Measurements from ENCODE around the gene SRRD.

Gene SRRD

DNA sequence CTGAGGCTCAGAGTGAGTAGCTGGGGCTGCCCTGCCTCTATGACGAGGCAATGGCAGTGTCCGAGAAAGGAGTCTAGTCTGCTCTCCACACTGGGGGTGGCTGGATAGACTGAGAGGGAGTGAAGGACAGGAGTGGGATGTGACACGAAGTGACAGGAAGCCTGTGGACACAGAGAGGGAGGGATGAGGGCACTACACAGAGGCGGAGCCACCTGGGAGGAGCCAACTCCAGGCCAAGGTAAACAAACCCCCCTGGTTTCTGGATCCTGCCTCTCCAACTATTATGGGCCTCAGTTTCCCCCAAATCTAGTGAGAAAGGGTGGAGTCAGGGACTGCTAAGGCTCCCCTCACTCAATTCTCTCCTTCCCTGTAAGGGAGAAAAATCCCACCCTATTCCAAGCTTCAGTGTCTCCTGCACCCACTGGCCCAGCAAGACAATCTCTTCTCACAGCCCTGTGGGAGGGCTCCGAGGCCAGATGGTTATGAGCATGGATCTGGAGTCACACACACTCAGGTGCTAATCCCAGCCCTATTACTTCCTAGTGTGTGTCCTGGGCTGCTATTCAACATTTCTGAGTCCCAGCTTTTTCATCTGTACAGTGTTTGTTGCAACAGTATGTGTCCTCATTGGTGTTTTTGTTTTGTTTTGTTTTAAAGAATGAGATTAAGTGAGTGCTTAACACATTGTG, 29.7 kb upstream of the SRRD start:
- no peak for DNase-seq (ENCODE audit: low read depth)

DNA sequence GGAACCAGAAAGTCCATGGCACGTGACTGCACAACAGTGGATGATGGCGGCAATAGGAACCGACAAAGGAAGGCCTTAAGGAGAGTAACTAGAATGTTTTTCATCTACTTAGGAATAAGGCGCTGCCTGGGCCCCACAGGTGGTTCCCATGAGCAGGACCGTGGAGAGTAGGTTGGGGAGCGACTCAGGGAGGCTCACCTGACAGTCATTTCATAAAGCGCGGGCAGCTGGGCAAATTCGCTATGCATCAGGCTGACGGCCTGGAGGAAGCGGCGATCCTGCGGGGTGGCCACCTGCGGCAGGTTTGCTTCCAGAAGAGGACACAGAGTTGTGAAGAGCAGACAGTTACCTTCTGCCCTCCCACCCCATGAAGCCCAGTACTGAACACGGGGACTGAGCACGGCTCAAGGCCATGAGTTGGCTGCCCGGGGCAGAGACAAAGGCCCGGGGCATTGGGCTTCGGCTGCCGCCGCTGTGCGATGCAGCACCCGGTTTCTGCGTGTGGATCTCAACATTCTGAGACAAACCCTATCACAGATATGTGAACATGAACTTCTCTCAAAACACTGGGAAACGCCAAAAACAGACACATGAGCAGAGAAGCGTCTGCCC, 25.9 kb upstream of the SRRD start:
- no peak for DNase-seq (ENCODE audit: low read depth)

DNA sequence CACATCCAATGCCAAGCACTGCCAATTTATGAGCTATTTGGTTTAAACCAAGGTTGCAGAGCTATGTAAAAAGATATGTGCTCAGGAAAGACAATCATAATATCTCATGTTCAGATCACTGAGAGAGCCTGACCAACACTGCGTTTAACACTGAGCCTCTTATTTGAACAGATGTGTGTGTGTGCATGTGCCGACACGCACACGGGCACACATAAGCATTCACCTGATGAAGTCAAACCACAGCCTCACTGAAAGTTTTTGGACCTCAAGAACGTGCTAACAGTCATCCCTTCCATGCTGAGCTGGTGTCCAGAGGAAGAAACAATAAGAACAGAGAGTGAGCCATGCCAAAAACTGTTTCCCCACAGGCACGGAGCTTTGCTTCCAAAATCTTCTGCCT, 23.5 kb upstream of the SRRD start:
- no peak for DNase-seq (ENCODE audit: low read depth)

DNA sequence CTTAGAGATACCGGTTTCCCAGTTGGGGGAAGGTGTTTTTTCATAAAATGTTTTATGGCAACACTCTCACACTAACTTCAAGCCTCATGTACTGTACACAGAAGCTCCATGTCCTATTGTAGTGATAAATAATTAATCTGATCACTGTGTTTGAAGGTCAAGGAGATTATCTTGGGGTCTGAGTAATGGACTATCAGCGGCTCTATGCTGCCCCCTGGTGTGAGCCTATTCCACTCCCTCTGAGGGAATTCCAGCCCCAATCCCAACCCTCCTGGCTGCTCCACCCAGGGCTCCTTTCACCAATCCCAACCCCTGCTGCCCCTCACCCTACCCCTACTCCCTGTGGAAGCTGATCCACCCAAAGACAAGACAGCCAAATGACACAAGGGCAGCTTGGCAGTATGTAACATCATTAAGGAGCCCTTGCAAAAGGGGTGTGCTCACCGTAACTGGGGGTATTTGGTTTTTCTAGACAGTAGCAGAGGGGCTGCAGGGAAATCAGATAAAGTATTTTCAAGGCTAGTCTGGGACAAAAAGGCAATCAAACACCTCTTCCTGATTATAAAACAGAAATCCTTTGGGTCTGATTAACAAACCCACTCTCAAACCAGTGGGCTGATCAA, 22.4 kb upstream of the SRRD start:
- peak; percentile 65 for DNase-seq (ENCODE audit: low read depth)

DNA sequence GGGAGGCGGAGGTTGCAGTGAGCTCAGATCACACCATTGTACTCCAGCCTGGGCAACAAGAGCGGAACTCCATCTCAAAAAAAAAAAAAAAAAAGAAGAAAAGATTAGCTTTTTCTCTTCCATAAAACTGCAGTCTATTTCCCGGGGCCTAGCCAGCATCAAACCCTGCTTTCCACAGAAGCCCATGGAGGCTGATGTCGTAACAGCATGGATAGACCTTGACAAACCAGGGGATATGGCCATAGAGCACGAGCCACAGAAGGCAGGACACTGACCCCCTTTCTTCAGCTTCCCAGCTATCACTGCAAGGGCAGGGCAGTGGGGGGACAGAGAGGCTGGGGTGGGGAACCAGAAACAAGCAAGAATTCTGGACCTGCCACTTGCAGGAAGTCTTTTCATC, 21.6 kb upstream of the SRRD start:
- no peak for DNase-seq (ENCODE audit: low read depth)

DNA sequence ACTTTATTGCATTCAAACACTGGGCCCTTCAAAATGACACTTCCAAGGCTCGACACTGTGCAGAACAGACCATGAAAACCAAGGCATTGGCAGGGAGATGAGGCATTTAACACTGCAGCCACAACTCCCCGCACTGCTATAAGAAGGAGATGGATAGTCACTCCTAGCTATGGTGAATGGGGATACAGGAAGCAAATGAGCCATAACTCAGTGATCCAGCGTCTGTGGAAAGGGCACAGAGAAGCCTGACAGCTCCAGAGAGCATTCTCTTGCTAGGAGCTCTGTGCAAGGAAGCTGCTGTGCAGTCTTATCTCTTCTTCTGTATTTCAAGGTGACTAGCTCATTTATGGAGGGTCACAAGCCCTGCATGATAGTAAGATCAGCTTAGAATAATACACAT, 21.0 kb upstream of the SRRD start:
- no peak for DNase-seq (ENCODE audit: low read depth)

DNA sequence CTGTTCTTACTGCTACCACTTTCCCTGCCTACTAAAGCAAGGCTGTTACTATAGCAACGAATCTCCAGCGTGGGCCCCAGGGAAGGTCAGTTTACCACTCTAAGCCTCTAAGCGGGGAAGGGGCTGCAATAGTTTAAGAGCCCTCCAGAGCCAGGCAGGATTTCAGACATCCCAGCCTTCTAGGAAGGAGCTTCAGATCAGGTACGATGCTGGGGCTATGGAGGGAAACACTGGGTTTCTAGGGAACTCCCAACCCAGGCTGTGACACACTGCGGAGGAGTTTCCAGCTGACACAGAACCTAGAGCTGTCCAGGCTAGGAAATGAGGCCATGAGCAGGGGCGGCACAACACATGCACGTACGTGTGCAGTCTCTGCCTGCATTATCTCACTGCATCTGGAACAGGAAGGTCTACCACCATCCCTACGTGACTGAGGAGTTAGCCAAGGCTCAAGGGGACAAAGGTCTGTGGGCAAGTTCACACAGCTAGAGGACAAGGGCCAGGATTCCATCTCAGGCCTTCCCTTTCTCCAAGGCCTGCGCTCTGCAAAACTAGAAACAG, 20.5 kb upstream of the SRRD start:
- no peak for DNase-seq (ENCODE audit: low read depth)

DNA sequence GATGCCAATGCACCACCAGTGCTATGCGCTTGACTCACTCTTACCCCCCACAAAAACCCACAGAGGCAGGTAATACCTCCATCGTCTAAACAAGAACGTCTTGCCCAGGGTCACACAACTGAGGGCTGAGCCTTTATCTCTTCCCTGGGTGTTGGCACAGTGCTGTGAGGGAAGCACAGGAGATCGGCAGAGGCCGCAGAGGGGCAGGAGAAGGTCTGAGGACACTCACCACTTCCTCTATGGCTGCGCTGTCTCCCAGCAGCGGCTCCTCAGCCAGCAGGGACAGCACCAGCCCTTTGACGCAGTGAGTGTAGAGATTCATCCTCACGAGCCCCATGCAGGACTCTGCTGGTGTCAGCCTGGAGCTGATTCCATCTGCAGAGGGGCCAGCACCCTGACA, 20.0 kb upstream of the SRRD start:
- DNase-seq (ENCODE audit: low read depth) = no peak

DNA sequence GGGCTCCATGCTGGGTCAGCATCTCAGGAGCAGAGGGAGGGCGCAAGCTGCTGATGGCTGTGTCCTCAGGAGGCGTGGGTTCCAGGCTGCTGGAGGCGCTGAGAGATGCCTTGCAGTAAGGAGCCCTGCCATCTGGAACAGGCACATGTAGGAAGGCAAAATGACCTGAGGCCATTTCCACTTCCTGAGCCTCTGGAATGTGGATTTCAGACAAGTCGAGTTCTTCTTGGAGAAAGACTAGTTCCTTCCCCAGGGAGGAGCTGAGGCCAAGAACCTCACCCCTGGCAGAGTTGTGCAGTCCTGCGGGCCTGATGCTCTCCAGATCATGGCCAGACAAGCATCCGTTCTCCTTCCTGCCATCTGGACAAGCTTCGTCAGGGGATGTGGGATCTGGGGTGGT, 19.4 kb upstream of the SRRD start:
- DNase-seq (ENCODE audit: low read depth) = peak; percentile 85

DNA sequence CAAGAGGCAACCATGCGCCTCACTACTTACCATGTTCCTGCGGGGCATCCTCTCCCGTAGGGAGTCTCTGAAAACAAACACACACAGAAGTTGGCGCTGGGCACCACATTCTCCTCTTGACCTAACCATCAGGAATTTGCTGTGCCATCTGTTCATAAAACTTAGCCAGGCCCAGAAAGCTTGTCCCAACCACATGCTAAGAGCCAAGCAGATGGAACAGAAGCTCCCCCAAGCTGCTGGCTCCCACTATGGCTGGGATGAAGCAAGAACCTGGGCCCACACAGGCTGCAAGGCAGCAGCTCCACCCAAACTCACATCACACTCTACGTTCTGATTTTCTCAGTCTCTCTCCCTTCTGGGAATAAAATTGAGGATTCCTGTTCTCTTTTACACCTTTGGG, 17.5 kb upstream of the SRRD start:
- DNase-seq (ENCODE audit: low read depth) = peak; percentile 11

DNA sequence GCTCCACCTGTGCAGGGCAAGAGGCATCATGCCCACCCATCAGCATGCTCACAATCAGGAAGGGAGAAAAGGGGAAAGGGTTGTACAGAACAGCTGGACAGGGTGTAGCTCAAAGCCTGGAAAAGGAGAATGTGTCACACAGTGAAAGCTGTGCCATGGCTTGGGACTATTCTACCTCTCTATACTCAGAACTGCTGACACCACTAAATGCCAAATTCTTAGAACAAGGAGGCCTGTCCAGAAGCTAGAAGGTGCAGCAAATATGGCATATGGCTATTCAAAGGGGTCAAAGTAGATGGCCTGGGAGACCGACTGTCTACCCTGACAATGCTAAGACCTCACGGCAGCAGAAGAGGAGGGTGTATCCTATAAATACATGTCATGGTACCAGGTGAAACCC, 12.9 kb upstream of the SRRD start:
- DNase-seq (ENCODE audit: low read depth) = no peak

DNA sequence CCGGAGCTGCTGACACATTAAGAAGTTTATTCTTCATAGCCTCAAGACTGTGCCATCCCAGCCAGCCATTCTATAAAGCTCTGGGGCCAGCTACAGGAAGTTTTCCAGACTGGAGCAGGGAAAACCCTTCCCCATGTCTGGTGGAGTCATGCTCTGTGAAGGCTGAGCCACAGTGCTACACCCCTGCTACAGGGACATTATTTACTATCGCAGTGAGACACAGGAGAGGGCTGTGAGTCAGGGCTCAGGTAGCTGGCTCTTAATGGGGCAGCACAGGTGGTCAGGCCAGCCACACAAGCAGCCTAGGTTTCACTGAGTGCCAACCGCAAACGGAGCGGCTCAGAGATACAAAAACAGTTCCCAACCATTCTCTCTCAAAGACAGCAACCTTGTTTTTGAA, 12.2 kb upstream of the SRRD start:
- peak; percentile 90 for DNase-seq (ENCODE audit: low read depth)

DNA sequence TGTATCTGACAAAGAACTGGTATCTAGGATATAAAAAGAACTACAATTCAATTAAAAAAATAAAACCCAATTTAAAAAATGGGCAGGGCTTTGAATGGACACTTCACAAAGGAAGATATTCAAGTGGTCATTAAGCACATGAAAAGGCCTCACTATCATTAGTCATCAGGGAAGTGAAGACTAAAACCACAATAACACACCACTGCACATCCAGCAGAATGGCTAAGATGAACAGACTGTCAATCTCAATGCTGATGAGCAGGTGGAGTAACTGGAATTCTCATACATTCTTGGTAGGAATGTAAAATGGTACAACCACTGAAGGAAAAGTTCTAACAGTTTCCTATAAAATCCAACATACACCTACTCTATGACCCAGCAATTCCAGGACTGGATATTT, 9.0 kb upstream of the SRRD start:
- peak; percentile 29 for DNase-seq (ENCODE audit: low read depth)

DNA sequence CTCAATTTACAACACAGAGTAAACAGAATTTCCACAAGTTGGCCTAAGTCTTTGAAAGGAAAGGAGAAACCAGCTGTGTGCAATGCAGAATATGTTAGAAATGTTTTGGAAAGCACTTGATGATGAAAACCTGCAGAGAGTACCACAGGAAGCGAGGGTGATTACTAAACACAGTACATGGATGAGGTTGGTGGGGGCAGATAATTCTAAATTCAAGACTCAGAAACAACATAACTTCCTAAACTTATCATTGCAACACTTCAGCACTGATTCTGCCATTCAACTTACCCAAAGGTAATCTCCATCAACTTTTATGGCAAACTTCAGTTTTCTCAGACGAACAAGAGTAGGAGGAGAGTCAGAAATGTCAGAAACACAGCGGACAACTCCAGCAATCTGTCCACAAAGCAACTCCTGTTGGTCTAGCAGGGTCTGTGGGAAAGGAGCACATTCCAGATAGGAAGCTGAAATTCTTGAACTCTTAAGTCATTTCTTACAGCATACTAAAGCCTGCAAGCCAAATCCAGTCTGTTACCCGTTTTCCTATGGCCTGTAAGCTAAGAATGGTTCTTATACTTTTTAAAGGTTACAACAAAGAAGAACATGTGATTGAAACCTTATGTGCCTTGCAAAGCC, 6.9 kb upstream of the SRRD start:
- peak; percentile 71 for DNase-seq (ENCODE audit: low read depth)

DNA sequence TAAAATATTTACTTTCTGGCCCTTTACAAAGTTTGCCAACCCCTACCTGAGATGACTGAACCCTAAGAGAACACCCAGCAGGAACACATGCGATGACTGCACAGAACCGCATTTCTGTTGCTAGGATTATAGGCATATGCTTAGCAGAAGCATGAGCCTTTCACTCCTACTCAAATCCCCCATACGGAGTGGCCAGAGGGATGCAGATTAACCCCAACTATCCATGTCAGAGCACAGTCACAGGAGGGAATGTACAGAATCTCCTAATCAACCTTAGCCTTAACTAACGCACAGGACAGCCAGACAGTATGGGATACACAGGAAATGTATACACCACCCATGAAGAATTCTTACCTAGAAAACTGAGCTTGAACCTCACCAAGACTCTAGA, 6.3 kb upstream of the SRRD start:
- no peak for DNase-seq (ENCODE audit: low read depth)

DNA sequence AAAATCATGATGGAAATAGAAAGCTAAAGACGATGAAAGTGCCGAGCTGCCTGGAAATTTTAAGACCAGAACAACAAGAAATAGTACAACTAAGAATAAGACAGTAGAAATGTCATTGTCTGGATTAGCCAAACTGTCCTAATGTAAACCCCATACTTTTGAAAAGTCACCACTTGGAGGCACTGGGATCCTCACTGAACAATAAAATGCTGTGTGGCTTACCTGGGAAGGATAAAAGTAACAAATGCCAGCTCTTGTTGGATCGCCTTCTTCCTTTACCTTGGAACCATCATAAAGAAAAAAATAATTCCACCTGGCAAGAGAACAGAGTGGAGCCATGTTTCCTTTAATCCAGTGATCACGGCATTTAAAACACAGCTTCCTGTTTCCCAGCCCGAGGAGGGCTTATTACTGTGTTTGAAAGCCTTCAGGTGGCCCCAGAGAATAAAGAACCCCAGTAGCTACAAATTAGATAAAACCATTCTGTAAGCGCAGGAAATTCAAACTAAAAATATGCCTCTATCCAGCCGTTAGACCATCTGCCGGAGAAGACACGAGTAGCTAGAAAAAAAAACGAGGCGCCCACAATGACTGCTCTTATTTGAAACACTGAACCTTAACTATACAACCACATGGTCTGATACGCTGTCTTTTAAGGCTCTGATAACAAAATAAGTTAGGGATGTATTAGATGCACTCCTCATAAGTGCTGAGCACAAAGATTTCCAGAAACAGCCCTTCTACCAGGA, 4.5 kb upstream of the SRRD start:
- no peak for DNase-seq (ENCODE audit: low read depth)

DNA sequence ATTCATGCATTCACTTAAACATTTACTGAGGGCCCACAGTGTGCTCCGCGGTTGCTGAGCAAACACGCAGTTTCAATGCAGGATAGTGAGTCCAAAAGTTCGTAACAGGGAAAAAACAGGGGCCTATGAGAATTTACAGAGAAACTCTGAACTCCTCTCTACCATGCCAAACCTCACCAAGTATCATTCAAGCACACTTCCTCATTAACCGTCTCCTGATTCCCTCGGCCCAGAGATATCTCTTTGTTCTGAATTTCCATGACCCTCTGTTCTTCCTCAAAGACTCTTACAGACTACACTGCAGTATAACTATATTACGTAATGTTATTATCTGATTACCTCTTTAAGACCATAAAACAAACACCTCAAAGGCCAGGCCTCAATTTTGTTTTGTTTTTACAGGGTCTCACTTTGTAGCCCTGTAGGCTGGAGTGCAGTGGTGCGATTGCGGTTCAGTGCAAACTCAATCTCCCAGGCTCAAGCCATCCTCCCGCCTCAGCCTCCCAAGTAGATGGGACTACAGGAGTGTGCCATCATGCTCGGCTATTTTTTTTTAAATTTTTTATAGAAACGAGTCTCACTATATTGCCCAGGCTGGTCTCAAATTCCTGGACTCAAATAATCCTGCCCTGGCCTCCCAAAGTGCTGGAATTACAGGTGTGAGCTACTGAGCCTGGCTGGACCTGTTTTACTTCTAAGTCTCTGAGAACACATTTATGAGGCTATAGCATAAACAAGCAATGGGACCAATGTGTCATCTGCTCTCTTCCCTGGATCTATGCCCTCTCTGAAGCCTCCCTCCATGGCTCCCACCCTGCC, 3.7 kb upstream of the SRRD start:
- no peak for DNase-seq (ENCODE audit: low read depth)

DNA sequence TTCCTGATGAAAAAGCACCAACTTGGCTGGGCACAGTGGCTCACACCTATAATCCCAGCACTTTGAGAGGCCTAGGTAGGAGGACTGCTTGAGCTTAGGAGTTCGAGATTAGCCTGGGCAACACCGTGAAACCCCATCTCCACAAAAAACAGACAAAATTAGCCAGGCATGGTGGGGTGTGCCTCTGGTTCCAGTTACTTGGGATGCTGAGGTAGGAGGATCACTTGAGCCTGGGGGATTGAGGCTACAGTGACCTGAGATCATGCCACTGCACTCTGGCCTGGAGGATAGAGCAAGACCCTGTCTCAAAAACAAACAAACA, 3.1 kb upstream of the SRRD start:
- no peak for DNase-seq (ENCODE audit: low read depth)

DNA sequence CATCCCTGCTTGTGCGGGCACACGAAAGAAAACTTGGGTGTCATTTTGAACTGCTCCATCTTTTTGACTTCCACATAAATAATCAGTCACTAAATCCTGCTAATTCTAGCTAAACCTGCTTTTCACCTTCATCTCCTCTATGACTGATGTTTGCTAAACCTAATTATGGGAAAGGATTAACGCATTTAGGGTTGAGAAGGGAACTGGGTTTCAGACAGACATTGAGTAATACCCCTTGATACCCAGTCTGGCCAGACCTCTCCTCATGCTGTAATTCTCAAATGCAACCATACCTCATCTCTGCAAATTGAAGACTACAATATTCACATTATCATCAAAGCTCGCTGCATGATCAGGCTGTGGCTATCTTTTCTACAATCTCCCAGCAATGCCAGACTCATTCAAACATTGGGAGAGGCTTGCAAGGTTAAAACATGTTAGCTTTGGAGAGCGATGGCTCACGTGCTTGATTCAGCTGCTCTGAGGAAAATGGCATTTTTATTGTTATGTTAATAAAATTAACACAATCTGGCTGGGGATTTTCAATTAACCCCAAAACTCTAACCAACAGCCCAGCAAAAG, 2.5 kb upstream of the SRRD start:
- no peak for DNase-seq (ENCODE audit: low read depth)

DNA sequence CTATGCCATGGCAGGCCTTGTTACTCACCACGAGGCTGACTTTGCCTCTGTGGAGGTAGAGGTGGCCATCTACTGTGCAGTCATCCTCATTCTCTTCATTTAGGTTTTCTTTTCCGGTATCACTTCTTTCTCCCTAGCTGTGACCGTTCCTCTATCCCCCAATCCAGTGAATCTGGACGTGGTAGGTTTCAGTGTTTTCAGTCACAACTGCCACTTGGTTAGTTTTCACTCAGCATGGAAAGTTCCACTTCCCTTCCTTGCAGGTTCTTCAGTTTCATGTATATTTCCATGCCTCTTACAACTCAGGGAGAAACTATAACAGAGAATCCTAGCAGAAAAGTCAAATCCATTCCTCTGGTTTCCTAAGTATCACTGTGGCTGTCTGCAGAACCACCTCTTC, 2.0 kb upstream of the SRRD start:
- no peak for DNase-seq (ENCODE audit: low read depth)

DNA sequence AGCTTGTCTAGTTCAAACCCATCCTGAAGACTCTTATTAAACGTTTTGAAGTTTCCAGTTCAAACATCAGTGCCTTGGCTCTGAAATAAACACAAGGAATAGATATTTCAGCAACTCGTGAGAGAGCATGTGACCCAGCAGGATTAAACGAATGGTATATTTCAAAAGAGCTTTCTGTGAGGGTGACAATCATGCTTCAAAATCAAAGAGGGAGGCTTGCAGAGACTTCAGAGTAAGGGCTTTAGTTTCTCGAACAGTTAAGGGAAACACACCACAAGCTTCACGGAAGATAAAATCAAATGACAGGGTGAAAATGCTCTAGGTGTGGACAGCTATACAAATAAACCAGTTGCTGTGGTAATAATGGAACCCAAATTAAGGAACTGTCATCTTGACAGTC, 1.5 kb upstream of the SRRD start:
- no peak for DNase-seq (ENCODE audit: low read depth)

Measured in EH (cell line).